Mesothelial cell of epicardium (in vitro differentiated cells): ENCODE results near the gene PLK3. TPM values are rescaled to one million over a fixed set of nuclear protein-coding genes. Genes with fewer than 3 reads are reported as not detected.
"Not testable (repeated sequence)": the region's sequence is repeated elsewhere in the genome, so short reads cannot be mapped to it uniquely, and the experiment has no call there.

ENCODE experiments used
- DNase-seq, 2 experiments: peaks; one replicate each; pipeline ENCODE4 v3.0.0; 2021; ENCODE audit warnings: low spot score in 2 of 2; ENCODE audit not compliant: unreplicated experiment in 2 of 2
- H3K27ac Mint-ChIP-seq: 2 replicates; pipeline ENCODE4 v1.8.0; 2021; ENCODE audit warnings: mixed read lengths
- H3K27me3 Mint-ChIP-seq: 2 replicates; pipeline ENCODE4 v1.8.0; 2021; ENCODE audit warnings: low read depth, mixed read lengths
- H3K36me3 Mint-ChIP-seq: 2 replicates; pipeline ENCODE4 v1.8.0; 2021; ENCODE audit warnings: mixed read lengths
- H3K4me1 Mint-ChIP-seq: 2 replicates; pipeline ENCODE4 v1.8.0; 2021; ENCODE audit warnings: mixed read lengths
- H3K4me3 Mint-ChIP-seq: 2 replicates; pipeline ENCODE4 v1.8.0; 2021; ENCODE audit warnings: mild to moderate bottlenecking, moderate library complexity, mixed read lengths
- H3K9me3 Mint-ChIP-seq: 2 replicates; pipeline ENCODE4 v1.8.0; 2021; ENCODE audit warnings: mixed read lengths
- total RNA-seq: library from RNA; stranded (reverse); gene quantifications from 3 replicates; pipeline ENCODE4 v1.2.1, GENCODE V29; 2021
- TF ChIP-seq, protein P1 (sequence below): fragments of 200-600 bp; sonication (generic); IDR thresholded peaks from one replicate; pipeline ENCODE4 v1.5.0; 2021; ENCODE audit warnings: antibody characterized with exemption; ENCODE audit not compliant: unreplicated experiment

PLK3 gene
- total RNA-seq, 1 donor from 2014 or later: 27.5 TPM

DNA sequence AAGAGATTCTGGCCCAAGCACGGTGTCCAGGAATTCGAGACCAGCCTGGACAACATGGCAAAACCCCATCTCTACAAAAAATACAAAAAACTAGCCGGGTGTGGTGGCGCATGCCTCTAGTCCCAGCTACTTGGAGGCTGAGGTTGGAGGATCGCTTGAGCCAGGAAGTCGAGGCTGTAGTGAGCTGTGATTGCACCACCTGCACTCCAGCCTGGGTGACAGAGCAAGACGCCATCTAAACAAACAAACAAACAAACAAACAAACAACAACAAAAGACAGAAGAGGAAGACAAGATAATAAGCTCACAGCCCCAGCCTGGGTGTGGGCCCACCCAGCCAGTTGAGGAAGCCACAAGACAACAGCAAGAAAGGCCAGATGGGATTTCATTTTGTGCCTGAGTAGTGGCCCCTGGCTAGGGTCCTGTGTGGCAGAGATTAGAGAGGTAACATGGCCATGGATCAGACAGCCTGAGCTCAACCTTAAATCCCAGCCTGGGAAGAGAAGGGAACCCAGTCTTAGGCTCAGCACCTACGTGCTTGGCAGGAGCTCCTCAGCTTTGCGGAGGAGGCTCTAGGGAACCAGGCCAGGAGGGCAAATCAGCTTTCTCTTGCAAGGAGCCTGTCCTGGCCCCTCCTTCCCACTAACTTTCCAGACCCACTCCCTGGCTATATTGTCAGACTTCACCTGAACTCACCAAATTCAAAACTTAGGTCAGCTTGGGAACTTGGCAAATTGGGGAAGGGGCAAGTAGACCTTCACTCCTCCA, 7.3 kb upstream of the PLK3 start:
- DNase-seq: no peak
- no peaks in the 10 kb centered on the region for H3K27me3 Mint-ChIP-seq
- H3K4me3 Mint-ChIP-seq: no peak overlapping the region
- peaks cover 10% of the 10 kb centered on the region for H3K4me1 Mint-ChIP-seq
- H3K27ac Mint-ChIP-seq: peak overlapping the region; percentile 37
- no peaks in the 10 kb centered on the region for H3K36me3 Mint-ChIP-seq
- no peaks in the 10 kb centered on the region for H3K9me3 Mint-ChIP-seq
- TF ChIP-seq, protein P1, sequence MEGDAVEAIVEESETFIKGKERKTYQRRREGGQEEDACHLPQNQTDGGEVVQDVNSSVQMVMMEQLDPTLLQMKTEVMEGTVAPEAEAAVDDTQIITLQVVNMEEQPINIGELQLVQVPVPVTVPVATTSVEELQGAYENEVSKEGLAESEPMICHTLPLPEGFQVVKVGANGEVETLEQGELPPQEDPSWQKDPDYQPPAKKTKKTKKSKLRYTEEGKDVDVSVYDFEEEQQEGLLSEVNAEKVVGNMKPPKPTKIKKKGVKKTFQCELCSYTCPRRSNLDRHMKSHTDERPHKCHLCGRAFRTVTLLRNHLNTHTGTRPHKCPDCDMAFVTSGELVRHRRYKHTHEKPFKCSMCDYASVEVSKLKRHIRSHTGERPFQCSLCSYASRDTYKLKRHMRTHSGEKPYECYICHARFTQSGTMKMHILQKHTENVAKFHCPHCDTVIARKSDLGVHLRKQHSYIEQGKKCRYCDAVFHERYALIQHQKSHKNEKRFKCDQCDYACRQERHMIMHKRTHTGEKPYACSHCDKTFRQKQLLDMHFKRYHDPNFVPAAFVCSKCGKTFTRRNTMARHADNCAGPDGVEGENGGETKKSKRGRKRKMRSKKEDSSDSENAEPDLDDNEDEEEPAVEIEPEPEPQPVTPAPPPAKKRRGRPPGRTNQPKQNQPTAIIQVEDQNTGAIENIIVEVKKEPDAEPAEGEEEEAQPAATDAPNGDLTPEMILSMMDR: no peak

DNA sequence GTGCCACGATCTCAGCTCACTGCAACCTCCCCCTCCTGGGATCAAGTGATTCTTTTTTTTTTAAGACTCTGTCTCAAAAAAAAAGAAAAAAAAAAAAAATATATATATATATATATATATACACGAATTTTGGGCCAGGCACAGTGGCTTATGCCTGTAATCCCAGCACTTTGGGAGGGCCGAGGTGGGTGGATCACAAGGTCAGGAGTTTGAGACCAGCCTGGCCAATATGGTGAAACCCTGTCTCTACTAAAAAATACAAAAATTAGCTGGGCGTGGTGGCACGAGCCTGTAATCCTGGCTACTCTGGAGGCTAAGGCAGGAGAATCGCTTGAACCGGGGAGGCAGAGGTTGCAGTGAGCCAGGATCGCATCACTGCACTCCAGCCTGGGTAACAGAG, 2.3 kb upstream of the PLK3 start:
- DNase-seq, H3K4me3 Mint-ChIP-seq, H3K27ac Mint-ChIP-seq, H3K9me3 Mint-ChIP-seq, H3K36me3 Mint-ChIP-seq, H3K27me3 Mint-ChIP-seq: not testable (repeated sequence)
- peaks cover 23% of the 10 kb centered on the region for H3K4me1 Mint-ChIP-seq

DNA sequence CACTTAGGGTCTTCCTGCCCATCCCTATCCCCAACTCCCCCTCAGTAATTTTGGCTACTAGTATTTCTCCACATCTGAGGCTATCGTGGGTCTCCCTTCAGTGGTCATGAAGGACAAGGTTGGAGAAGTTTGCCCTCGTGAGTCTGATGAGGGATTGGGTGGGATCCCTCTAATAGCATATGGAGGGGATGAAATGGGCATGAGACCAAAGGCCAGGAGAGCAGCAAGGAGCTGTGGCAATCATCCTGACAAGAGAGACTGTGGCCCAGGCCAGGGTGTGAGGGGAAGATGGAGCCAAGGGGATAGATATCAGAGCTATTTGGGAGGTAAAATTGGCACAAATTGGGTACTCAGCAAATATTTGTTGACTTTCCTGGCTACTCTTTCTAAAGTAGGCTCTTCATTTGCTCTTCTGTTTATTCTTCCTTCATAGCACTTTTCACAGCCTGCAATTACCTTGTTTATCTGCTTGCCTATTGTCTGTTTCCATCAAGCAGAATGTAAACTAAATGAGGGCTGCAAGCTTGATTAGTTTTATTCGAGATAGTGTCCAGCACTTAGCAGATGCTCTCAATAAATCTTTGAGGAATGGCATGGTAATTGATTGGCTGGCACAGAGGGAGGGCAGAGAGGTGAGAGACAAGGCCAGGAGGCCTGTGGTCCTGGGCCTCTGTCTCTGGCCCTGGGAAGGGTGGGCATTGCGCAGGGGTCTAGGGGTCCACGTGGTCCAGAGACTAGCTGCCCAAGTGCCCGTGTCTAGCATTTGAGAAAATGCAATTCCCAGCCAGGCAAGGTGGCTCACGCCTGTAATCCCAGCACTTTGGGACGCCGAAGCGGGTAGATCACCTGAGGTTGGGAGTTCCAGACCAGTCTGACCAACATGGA, 1.5 kb upstream of the PLK3 start:
- no peak overlapping the region for H3K27ac Mint-ChIP-seq
- no peak overlapping the region for H3K4me3 Mint-ChIP-seq
- no peaks in the 10 kb centered on the region for H3K9me3 Mint-ChIP-seq
- peaks cover 3% of the 10 kb centered on the region for H3K27me3 Mint-ChIP-seq
- TF ChIP-seq, protein P1: no peak
- H3K36me3 Mint-ChIP-seq: peaks cover 8% of the 10 kb centered on the region
- peaks cover 17% of the 10 kb centered on the region for H3K4me1 Mint-ChIP-seq
- no peak for DNase-seq

DNA sequence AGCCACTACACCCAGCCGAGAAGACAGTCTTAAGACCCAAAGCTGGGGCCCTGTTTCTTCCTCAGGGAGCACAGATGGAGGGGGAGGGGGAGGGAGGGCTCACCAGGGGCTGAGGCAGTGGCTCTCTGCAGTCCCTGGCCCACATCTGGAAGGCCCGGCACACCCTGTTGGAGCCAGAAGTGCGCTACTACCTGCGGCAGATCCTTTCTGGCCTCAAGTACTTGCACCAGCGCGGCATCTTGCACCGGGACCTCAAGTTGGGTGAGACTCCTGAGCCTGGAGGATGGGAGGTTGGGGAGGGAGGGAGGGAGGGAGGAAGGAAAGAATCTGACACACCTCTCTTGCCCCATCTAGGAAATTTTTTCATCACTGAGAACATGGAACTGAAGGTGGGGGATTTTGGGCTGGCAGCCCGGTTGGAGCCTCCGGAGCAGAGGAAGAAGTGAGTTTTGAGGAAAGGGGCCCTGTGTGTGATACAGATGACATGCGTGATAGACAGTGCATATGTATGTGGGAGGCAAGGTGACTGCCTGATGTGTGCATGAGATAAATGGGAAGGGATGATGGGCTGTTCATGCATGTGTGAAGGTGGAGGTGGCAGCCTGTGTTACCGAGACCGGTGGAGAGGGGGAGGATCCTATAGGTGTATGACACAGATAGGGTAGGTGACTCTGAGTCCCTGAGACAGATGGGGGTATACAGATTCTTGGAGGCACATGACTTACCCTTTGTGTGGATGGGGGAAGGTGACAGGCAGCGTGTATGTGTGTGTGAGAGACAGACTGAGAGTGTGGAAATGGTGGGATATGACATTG, 1.5 kb downstream of the PLK3 start:
- Mint-ChIP-seq H3K27ac (peak overlapping the region; percentile 11), H3K9me3 (no peaks in the 10 kb centered on the region), H3K36me3 (peaks cover 11% of the 10 kb centered on the region), H3K4me3 (peak overlapping the region; percentile 76), H3K27me3 (peaks cover 3% of the 10 kb centered on the region), H3K4me1 (peaks cover 17% of the 10 kb centered on the region)
- TF ChIP-seq, protein P1: no peak
- no peak for DNase-seq

DNA sequence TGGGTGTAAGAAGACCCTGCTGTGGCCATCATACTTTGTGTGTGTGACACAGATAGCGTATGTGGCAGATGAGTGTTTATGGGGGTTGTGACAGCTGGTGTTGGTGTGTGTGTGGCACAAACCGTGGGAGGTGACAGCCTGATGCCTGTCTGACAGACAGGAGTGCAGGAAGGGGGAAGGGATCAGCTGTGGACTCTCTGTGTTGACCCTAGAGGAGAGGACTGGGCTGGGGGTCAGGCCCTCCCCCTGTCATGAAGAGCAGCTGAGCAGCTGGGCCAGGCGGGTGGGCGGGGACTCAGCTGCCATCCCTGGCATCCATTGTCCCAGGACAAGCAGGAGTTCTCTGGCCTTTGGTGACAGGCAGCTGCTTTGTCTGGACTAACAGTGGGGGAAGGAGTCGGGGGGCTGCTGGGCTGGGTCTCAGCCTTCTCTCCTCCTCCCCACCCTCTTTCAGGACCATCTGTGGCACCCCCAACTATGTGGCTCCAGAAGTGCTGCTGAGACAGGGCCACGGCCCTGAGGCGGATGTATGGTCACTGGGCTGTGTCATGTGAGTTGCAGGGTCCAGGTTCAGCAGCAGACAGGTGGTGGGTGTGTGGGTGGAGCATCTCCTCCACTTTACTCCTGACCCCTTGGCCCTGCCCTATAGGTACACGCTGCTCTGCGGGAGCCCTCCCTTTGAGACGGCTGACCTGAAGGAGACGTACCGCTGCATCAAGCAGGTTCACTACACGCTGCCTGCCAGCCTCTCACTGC, 2.3 kb downstream of the PLK3 start:
- peak overlapping the region; percentile 76 for H3K4me3 Mint-ChIP-seq
- TF ChIP-seq, protein P1: no peak
- peaks cover 3% of the 10 kb centered on the region for H3K27me3 Mint-ChIP-seq
- H3K4me1 Mint-ChIP-seq: peaks cover 24% of the 10 kb centered on the region
- DNase-seq: no peak
- H3K27ac Mint-ChIP-seq: peak overlapping the region; percentile 11
- peaks cover 14% of the 10 kb centered on the region for H3K36me3 Mint-ChIP-seq
- no peaks in the 10 kb centered on the region for H3K9me3 Mint-ChIP-seq
